ENCODE data around the gene SLC6A18.

DNA sequence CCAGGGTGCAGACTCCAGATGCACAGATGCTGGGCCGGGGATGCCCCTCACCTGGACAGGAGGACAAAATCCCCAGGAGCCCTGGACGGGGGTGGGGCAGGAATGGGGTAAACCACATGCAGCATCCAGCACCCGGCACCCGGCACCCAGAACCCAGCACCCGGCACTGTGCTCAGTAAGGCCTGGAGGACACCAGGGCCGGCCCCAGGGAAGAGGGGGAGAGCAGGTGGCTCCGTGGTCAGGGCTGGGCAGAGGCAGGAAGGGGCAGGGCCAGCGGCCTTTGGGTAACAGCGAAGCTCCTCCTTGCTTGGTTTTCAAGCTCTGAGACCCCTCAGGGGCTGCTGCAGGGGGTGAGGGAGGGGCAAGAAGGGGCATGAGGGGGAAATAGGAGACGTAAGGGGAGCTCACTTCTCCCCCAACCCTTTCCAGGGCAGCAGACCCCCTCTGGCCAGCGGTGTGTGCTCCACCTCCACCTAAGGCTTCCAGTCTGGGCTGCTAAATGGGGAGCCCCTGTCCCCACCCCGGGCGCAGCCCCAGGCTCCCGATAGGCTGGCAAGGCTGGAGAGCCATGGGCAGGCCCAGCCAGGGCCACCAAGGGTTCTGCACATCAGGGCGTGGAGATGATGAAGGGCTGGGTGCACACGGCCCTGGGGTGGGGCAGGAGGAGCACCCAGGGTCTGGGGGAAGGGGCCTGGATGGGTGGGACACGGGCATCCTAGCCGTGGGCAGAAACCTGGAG, 41.6 kb upstream of the SLC6A18 start:
- TF ChIP-seq, protein P1, sequence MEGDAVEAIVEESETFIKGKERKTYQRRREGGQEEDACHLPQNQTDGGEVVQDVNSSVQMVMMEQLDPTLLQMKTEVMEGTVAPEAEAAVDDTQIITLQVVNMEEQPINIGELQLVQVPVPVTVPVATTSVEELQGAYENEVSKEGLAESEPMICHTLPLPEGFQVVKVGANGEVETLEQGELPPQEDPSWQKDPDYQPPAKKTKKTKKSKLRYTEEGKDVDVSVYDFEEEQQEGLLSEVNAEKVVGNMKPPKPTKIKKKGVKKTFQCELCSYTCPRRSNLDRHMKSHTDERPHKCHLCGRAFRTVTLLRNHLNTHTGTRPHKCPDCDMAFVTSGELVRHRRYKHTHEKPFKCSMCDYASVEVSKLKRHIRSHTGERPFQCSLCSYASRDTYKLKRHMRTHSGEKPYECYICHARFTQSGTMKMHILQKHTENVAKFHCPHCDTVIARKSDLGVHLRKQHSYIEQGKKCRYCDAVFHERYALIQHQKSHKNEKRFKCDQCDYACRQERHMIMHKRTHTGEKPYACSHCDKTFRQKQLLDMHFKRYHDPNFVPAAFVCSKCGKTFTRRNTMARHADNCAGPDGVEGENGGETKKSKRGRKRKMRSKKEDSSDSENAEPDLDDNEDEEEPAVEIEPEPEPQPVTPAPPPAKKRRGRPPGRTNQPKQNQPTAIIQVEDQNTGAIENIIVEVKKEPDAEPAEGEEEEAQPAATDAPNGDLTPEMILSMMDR (IDR thresholded peaks at IDR 0.05; ENCODE audit: insufficient read depth, low read depth, low read length) = no peak
- no peak for TF ChIP-seq EZH2 (IDR thresholded peaks at IDR 0.05; ENCODE audit: insufficient read depth, low read length)
